HCT116 (cell line): ENCODE data around the gene CRX. TPM values are rescaled to one million over a fixed set of nuclear protein-coding genes. Genes with fewer than 3 reads are reported as not detected.

Experiments used
- ATAC-seq: fragments of 200-7000 bp; cut with Tn5 transposase; 2 replicates; pipeline ENCODE4 v1.9.1; 2020; ENCODE audit warnings: mild to moderate bottlenecking, moderate library complexity
- BruUV-seq: library from RNA; stranded (reverse); fragments of 400-500 nt; replicated peaks from 2 replicates; lab custom pipeline; 2021; lab: Mats Ljungman, UMichigan
- CTCF ChIA-PET: fragments of 300-600 bp; sonication (Branson Sonifier 250); formaldehyde crosslinking; loops from one replicate; lab custom pipeline; 2021; ENCODE audit warnings: antibody characterized with exemption; lab: Charles Lee
- POLR2A ChIA-PET: fragments of 300-600, 350-600 bp; sonication (Branson Sonifier 250); formaldehyde crosslinking; loops from one replicate; lab custom pipeline; 2021; ENCODE audit warnings: antibody characterized with exemption; lab: Charles Lee
- RAD21 ChIA-PET, 2 experiments: fragments of 300-600 bp; sonication (Branson Sonifier 250); formaldehyde crosslinking; loops; one replicate each; lab custom pipeline; 2023; ENCODE audit warnings: low total read pairs in 2 of 2; ENCODE audit not compliant: uncharacterized antibody in 2 of 2, unreplicated experiment in 2 of 2, low non-redundant PET in 1 of 2; lab: Charles Lee
- DNase-seq: peaks from one replicate; pipeline ENCODE4 v3.0.0-alpha.2; 2010; ENCODE audit warnings: low read depth, low spot score
- H2AFZ ChIP-seq: fragments of 200-600 bp; shearing (Covaris generic), sonication (generic); 2 replicates; pipeline ENCODE4 v1.6.1; 2017; ENCODE audit warnings: low read depth, mixed run types, mixed read lengths, antibody characterized with exemption, low read length; ENCODE audit not compliant: poor library complexity, severe bottlenecking
- H3K27ac ChIP-seq: 2 replicates; pipeline ENCODE4 v1.5.1; 2012; ENCODE audit warnings: low read depth, low read length
- H3K27me3 ChIP-seq: fragments of 200-600 bp; sonication (generic); 2 replicates; pipeline ENCODE4 v1.6.1; 2016; ENCODE audit warnings: mixed run types, low read length, mixed read lengths; ENCODE audit not compliant: insufficient read depth
- H3K36me3 ChIP-seq, 2 experiments: fragments of 200-500 bp in 1 of 2; fragments of 200-600 bp in 1 of 2; sonication (Bioruptor generic) in 1 of 2; sonication (generic) in 1 of 2; 2 replicates each; pipeline versions ENCODE4 v1.5.1 to v1.6.1; 2014 to 2016; ENCODE audit warnings: low read length in 2 of 2, inconsistent platforms in 1 of 2, mixed read lengths in 1 of 2, mixed run types in 1 of 2; ENCODE audit not compliant: insufficient read depth in 2 of 2, control insufficient read depth in 1 of 2
- H3K4me1 ChIP-seq, 2 experiments: fragments of 200-600 bp in 1 of 2; sonication (generic) in 1 of 2; 2 replicates each; pipeline versions ENCODE4 v1.5.1 to v1.6.1; 2012 to 2017; ENCODE audit warnings: low read length in 2 of 2, inconsistent platforms in 1 of 2, mild to moderate bottlenecking in 1 of 2, mixed read lengths in 1 of 2, mixed run types in 1 of 2, moderate library complexity in 1 of 2; ENCODE audit not compliant: insufficient read depth in 2 of 2, control insufficient read depth in 1 of 2
- H3K4me2 ChIP-seq: fragments of 200-600 bp; sonication (generic); 2 replicates; pipeline ENCODE4 v1.6.1; 2017; ENCODE audit warnings: mixed run types, low read length, mixed read lengths
- H3K4me3 ChIP-seq, 2 experiments: fragments of 200-600 bp in 1 of 2; sonication (generic) in 1 of 2; replicated peaks in 1 of 2; 2 replicates each; pipeline ENCODE4 v1.5.1; 2011 to 2016; ENCODE audit warnings: low read length in 2 of 2, control low read depth in 1 of 2, low read depth in 1 of 2, mild to moderate bottlenecking in 1 of 2, mixed read lengths in 1 of 2, mixed run types in 1 of 2
- H3K79me2 ChIP-seq: fragments of 200-600 bp; sonication (generic); 2 replicates; pipeline ENCODE4 v1.6.1; 2017; ENCODE audit warnings: mild to moderate bottlenecking, mixed run types, low read length, moderate library complexity, mixed read lengths; ENCODE audit not compliant: insufficient read depth
- H3K9ac ChIP-seq: fragments of 200-600 bp; sonication (generic); 2 replicates; pipeline ENCODE4 v1.6.1; 2016; ENCODE audit warnings: low read length, mixed read lengths
- H3K9me2 ChIP-seq: fragments of 200-600 bp; sonication (generic), shearing (Covaris generic); 2 replicates; pipeline ENCODE4 v1.6.1; 2017; ENCODE audit warnings: mixed run types, mild to moderate bottlenecking, moderate library complexity; ENCODE audit not compliant: insufficient read depth
- H3K9me3 ChIP-seq, 2 experiments: fragments of 200-500 bp in 1 of 2; fragments of 200-600 bp in 1 of 2; sonication (Bioruptor generic) in 1 of 2; sonication (generic) in 1 of 2; 2 replicates each; pipeline ENCODE4 v1.6.1; 2014 to 2017; ENCODE audit warnings: low read length in 2 of 2, mixed read lengths in 2 of 2, inconsistent platforms in 1 of 2, low read depth in 1 of 2, mild to moderate bottlenecking in 1 of 2, mixed run types in 1 of 2, moderate library complexity in 1 of 2; ENCODE audit not compliant: control insufficient read depth in 1 of 2, insufficient read depth in 1 of 2
- H4K20me1 ChIP-seq: fragments of 200-600 bp; sonication (generic), shearing (Covaris generic); 2 replicates; pipeline ENCODE4 v1.6.1; 2017; ENCODE audit warnings: mixed run types, mild to moderate bottlenecking, moderate library complexity; ENCODE audit not compliant: insufficient read depth
- ATF3 ChIP-seq: IDR thresholded peaks from 2 replicates; pipeline ENCODE4 v1.6.1; 2012
- CBX3 ChIP-seq: IDR thresholded peaks from 2 replicates; pipeline ENCODE4 v1.6.1; 2012; ENCODE audit warnings: low read depth
- CTCF ChIP-seq, 3 experiments: fragments of 200-600 bp in 1 of 3; sonication (generic) in 1 of 3; IDR thresholded peaks in 2 of 3; conservative IDR thresholded peaks in 1 of 3; 2 replicates each; pipeline ENCODE4 v1.5.1; 2012 to 2017; ENCODE audit warnings: low read depth in 2 of 3, low read length in 2 of 3, antibody characterized with exemption in 1 of 3, borderline replicate concordance in 1 of 3, control low read depth in 1 of 3, mild to moderate bottlenecking in 1 of 3, mixed read lengths in 1 of 3, mixed run types in 1 of 3, moderate library complexity in 1 of 3; ENCODE audit not compliant: insufficient read depth in 1 of 3
- EGR1 ChIP-seq: IDR thresholded peaks from 2 replicates; pipeline ENCODE4 v1.6.1; 2012; ENCODE audit warnings: low read depth
- ELF1 ChIP-seq: IDR thresholded peaks from 2 replicates; pipeline ENCODE4 v1.6.1; 2012; ENCODE audit warnings: low read depth, borderline replicate concordance
- EZH2 ChIP-seq: fragments of 200-600 bp; sonication (generic); IDR thresholded peaks from 2 replicates; pipeline ENCODE4 v1.6.1; 2017; ENCODE audit warnings: antibody characterized with exemption, mixed run types
- JUND ChIP-seq: IDR thresholded peaks from 2 replicates; pipeline ENCODE4 v1.6.1; 2012
- MAX ChIP-seq: IDR thresholded peaks from 2 replicates; pipeline ENCODE4 v1.6.1; 2012
- POLR2AphosphoS5 ChIP-seq: IDR thresholded peaks from 2 replicates; pipeline ENCODE4 v1.6.1; 2011; ENCODE audit warnings: mild to moderate bottlenecking, low read depth, low read length, moderate library complexity
- RAD21 ChIP-seq: IDR thresholded peaks from 2 replicates; pipeline ENCODE4 v1.6.1; 2012; ENCODE audit warnings: low read depth, mild to moderate bottlenecking
- SIN3A ChIP-seq: IDR thresholded peaks from 2 replicates; pipeline ENCODE4 v1.6.1; 2012; ENCODE audit warnings: low read depth
- SP1 ChIP-seq: IDR thresholded peaks from 2 replicates; pipeline ENCODE4 v1.6.1; 2012; ENCODE audit warnings: low read depth
- SRF ChIP-seq: IDR thresholded peaks from 2 replicates; pipeline ENCODE4 v1.6.1; 2012; ENCODE audit warnings: low read depth
- TCF7L2 ChIP-seq: IDR thresholded peaks from 2 replicates; pipeline ENCODE4 v1.7.0; 2011; ENCODE audit warnings: borderline replicate concordance, inconsistent platforms; ENCODE audit not compliant: insufficient read depth, insufficient read length; ENCODE audit errors: extremely low read depth
- YY1 ChIP-seq: IDR thresholded peaks from 2 replicates; pipeline ENCODE4 v1.6.1; 2011; ENCODE audit warnings: low read length, low read depth, moderate library complexity, mild to moderate bottlenecking; ENCODE audit not compliant: insufficient replicate concordance; ENCODE audit errors: extremely low read depth
- ZBTB33 ChIP-seq: IDR thresholded peaks from 2 replicates; pipeline ENCODE4 v1.6.1; 2011; ENCODE audit warnings: mild to moderate bottlenecking, low read length, moderate library complexity; ENCODE audit not compliant: insufficient replicate concordance; ENCODE audit errors: extremely low read depth
- intact Hi-C: fragments of 100-400 bp; cut with micrococcal nuclease; formaldehyde crosslinking; loops from 2 replicates; pipeline ENCODE4 v1.10.0; 2022
- total RNA-seq: library from RNA; stranded (reverse); gene quantifications from one replicate; pipeline ENCODE4 v1.2.1, GENCODE V29; 2021; ENCODE audit not compliant: unreplicated experiment

The CRX gene
- total RNA-seq, 1 experiment from 2014 or later, result not detected

DNA sequence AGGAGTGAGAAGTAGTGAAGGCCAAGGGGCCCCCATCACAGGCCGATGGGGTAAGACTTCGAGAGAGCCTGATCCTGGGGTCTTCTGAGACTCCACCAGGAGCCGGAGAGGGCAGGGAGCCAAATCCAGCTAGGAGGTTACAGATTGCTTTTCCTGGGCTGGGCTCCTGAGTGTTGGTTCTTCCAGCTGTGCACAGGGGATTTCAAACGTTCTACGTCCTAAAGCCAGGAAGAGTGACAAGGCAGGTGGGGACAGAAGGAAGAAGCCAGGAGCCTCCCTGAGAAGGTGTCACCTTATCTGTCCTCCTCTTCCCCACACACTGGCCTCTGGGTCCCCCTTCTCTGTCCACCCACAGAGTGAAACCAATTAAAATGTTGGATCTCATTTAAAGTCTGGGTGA lies 21.2 kb downstream of the CRX start:
- Histone ChIP-seq H3K9ac (no peak overlapping the region), H3K9me2 (no peaks in the 10 kb centered on the region), H3K4me3 (no peak overlapping the region), H4K20me1 (no peaks in the 10 kb centered on the region), H3K9me3 (no peaks in the 10 kb centered on the region), H3K36me3 (no peaks in the 10 kb centered on the region), H2AFZ (no peak overlapping the region), H3K4me1 (no peaks in the 10 kb centered on the region), H3K27me3 (no peaks in the 10 kb centered on the region), H3K27ac (no peak overlapping the region), H3K79me2 (no peaks in the 10 kb centered on the region), H3K4me2 (no peak overlapping the region)
- ChIA-PET POLR2A (no interaction called here), CTCF (interaction anchor here (1.4 kb wide), 1 partner anchor 26 kb away, joined by 5 read pairs; no protein-coding TSS in a partner anchor), RAD21 (no interaction called here)
- no TSS peak for BruUV-seq
- intact Hi-C loops, result no loop called here
- TF ChIP-seq TCF7L2, result no peak
- no peak for TF ChIP-seq SIN3A
- TF ChIP-seq ELF1, result no peak
- TF ChIP-seq JUND, result no peak
- no peak for TF ChIP-seq EZH2
- no peak for TF ChIP-seq CTCF (IDR thresholded peaks at IDR 0.05 in 2 of 3, conservative IDR thresholded peaks at IDR 0.05 in 1 of 3; ENCODE audit: borderline replicate concordance in 1 of 3, insufficient read depth in 1 of 3, low read depth in 2 of 3, low read length in 2 of 3)
- TF ChIP-seq MAX, result no peak
- no peak for ATAC-seq
- no peak for DNase-seq

- Histone ChIP-seq H3K4me2 (peak overlapping the region; percentile 84), H2AFZ (peak overlapping the region; percentile 98), H3K9me3 (no peaks in the 10 kb centered on the region), H3K27ac (no peak overlapping the region), H4K20me1 (no peaks in the 10 kb centered on the region), H3K9ac (peak overlapping the region; percentile 53; the same call in 1 of the 2 replicates), H3K4me3 (peak overlapping the region in 1 of 2 experiments; percentile 54; a peak in 2 of 4 replicates), H3K4me1 (peaks cover 5 to 16% of the 10 kb centered on the region in 2 experiments; a peak in 3 of 4 replicates), H3K9me2 (no peaks in the 10 kb centered on the region), H3K79me2 (no peaks in the 10 kb centered on the region), H3K27me3 (no peaks in the 10 kb centered on the region), H3K36me3 (no peaks in the 10 kb centered on the region)
- ChIA-PET RAD21 (no interaction called here), CTCF (interaction anchor here (1.5 to 2.9 kb wide), 2 partner anchors 16 to 21 kb away, joined by 5 to 17 read pairs; no protein-coding TSS in a partner anchor), POLR2A (no interaction called here)
- no peak for ATAC-seq
- no peak for DNase-seq
- no TSS peak for BruUV-seq
- intact Hi-C loops, result no loop called here
- TF ChIP-seq RAD21 (no peak), EZH2 (no peak), SP1 (no peak), EGR1 (no peak), TCF7L2 (no peak), YY1 (no peak), POLR2AphosphoS5 (no peak), SRF (no peak), CBX3 (no peak), JUND (no peak), ATF3 (no peak), ZBTB33 (no peak)
Observed at GRCh38 chr19:47848425-47848822, 26.7 kb downstream of the CRX start.
